Measurements from ENCODE around the gene SERTAD3. TPM values are rescaled to one million over a fixed set of nuclear protein-coding genes. Genes with fewer than 3 reads are reported as not detected.
A peak's percentile ranks its signal among the peaks of the same experiment; 100 is the strongest.

Gene SERTAD3
- total RNA-seq, 4 donors from 2014 or later: 20.5 to 26.5 (median 25.0) TPM

DNA sequence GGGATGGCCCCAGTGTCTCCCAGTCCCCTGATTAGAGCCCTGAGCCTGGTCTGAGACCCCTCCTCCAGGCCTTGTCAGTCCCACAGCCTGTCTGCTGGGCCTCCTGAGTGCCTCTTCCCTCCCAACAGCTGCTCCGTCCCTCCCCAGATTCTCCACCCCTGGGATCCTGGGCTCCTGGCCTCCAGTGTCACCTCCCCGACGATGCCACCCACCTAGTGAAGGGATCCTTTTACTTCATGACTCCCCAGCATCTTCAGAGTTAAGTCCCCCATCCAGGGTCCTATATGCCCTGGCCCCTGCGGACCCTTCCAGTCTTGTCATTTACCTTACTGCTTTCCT is 26.5 kb downstream of the SERTAD3 start:
- TF ChIP-seq, protein P1, sequence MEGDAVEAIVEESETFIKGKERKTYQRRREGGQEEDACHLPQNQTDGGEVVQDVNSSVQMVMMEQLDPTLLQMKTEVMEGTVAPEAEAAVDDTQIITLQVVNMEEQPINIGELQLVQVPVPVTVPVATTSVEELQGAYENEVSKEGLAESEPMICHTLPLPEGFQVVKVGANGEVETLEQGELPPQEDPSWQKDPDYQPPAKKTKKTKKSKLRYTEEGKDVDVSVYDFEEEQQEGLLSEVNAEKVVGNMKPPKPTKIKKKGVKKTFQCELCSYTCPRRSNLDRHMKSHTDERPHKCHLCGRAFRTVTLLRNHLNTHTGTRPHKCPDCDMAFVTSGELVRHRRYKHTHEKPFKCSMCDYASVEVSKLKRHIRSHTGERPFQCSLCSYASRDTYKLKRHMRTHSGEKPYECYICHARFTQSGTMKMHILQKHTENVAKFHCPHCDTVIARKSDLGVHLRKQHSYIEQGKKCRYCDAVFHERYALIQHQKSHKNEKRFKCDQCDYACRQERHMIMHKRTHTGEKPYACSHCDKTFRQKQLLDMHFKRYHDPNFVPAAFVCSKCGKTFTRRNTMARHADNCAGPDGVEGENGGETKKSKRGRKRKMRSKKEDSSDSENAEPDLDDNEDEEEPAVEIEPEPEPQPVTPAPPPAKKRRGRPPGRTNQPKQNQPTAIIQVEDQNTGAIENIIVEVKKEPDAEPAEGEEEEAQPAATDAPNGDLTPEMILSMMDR (IDR thresholded peaks at IDR 0.05): no peak
- no peak for TF ChIP-seq POLR2A (IDR thresholded peaks at IDR 0.05)
- DNase-seq (ENCODE audit: low spot score in 2 of 2): no peak
- intact Hi-C loops (cut with DNase I; ENCODE audit: low total_unique reads): no loop called here
- WGBS, 2 donors: 78 to 82% methylated on average over 4 of the region's 4 CpGs
- no peak overlapping the region for H3K4me3 ChIP-seq (ENCODE audit: low read depth, poor library complexity, severe bottlenecking)

DNA sequence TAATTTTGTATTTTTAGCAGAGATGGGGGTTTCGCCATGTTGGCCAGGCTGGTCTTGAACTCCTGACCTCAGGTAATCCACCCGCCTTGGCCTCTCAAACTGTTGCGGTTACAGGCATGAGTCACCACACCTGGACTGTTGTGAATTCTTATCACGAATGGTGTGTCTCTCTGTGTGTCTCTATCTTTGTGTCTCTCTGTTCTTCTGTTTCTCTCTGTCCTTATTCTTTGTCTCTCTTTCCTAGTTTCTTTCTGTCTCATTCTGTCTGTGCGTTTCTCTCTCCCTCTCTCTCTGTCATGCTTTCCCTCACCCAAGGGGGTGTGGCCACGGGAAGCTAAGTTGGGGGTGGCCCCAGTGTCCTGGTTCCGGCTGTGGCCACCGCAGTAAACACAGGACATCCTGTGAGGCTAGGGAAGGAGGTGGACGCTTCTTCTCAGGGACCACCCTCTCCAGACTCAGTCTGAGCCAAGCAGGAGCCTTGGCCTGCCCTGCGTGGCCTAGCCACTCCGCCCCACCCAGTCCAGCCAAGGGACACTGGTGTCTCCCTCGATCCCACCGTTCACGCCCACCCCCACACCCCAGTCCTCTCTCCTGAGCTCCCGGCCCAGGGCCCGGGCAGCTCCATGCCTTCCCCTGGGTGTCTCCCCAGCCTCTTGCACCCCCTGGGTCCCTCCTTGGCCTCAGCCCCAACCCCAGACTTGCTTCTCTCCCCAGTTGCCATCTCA is 27.1 kb downstream of the SERTAD3 start:
- TF ChIP-seq POLR2A (IDR thresholded peaks at IDR 0.05): no peak
- TF ChIP-seq, protein P1 (IDR thresholded peaks at IDR 0.05): no peak
- WGBS, 2 donors: 41 to 50% methylated on average over 12 to 16 of the region's 16 CpGs
- intact Hi-C loops (cut with DNase I; ENCODE audit: low total_unique reads): no loop called here
- peak in 1 of 2 donors; percentile 93 for DNase-seq (ENCODE audit: low spot score in 2 of 2)
- no peak overlapping the region for H3K4me3 ChIP-seq (ENCODE audit: low read depth, poor library complexity, severe bottlenecking)

DNA sequence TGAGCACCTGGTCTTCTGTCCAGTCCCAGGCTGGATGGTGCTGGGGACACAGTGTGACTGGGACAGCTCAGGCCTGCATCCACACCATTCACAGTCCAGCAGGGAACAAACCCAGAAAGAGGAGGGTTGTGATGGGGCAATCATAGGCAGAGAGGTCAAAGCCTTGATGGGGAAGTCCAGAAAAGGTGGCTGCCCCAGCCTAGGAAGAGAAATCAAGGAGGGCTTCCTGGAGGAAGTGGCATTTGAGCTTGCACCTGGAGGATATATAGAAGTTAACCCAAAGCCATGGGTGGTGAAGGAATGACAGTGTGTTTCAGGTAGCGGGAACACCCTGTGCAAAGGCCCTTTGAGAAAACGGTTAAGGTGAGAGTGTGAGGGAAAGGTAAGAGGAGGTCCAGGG is 28.4 kb downstream of the SERTAD3 start:
- intact Hi-C loops (cut with DNase I; ENCODE audit: low total_unique reads): no loop called here
- no peak for DNase-seq (ENCODE audit: low spot score in 2 of 2)
- WGBS, 2 donors: 94 to 98% methylated on average over 2 of the region's 2 CpGs
- TF ChIP-seq POLR2A (IDR thresholded peaks at IDR 0.05): no peak
- TF ChIP-seq, protein P1 (IDR thresholded peaks at IDR 0.05): no peak
- no peak overlapping the region for H3K4me3 ChIP-seq (ENCODE audit: low read depth, poor library complexity, severe bottlenecking)

DNA sequence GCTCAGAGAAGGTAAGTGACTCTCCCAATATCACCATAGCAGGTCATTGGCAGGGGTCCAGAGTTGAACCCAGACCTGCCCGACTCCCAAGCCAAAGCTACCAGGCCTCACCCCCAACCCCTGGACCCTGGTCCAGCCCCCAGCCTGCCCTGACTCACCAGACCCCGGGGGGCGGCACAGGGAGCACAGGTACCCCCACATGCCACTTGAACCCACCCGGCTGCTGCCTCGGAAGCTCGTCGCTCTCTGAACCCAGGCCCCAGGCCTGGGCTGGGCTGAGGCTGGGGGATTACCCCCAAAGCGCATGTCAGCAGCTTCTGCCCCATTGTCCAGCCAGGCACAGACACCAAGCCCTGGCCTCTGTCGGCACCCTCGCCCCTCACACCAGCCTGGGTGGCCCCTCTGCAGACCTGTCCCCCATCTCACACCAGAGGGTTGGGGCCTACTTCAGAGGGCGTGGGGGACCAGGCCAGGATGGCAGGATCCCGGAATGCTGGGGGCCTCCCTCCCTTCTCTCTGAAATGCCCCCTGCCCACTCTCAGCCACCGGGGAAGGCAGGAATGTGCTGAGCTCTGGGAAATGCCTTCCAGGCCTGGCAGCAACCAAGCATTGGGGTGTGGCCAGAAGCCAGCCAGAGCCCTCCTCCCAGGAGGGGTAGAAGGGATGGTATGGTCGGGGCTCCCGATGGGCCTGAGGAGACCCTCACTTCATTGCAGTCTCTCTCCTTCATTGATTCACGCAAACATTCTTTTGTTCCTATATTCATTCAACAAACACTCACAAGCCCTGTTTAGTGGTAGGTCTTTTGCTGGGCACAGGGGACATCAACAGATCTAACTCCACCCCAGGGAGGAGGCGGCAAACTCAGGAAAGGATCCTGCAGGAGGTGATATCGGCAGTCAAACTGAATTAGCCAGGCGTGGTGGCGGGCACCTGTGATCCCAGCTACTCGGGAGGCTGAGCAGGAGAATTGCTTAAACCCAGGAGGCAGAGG is 29.3 kb downstream of the SERTAD3 start:
- no peak overlapping the region for H3K4me3 ChIP-seq (ENCODE audit: low read depth, poor library complexity, severe bottlenecking)
- intact Hi-C loops (cut with DNase I; ENCODE audit: low total_unique reads): no loop called here
- 59 to 68% methylated on average over 16 to 17 of the region's 21 CpGs for WGBS, 2 donors
- no peak for TF ChIP-seq POLR2A (IDR thresholded peaks at IDR 0.05)
- TF ChIP-seq, protein P1 (IDR thresholded peaks at IDR 0.05): no peak
- DNase-seq (ENCODE audit: low spot score in 2 of 2): no peak

DNA sequence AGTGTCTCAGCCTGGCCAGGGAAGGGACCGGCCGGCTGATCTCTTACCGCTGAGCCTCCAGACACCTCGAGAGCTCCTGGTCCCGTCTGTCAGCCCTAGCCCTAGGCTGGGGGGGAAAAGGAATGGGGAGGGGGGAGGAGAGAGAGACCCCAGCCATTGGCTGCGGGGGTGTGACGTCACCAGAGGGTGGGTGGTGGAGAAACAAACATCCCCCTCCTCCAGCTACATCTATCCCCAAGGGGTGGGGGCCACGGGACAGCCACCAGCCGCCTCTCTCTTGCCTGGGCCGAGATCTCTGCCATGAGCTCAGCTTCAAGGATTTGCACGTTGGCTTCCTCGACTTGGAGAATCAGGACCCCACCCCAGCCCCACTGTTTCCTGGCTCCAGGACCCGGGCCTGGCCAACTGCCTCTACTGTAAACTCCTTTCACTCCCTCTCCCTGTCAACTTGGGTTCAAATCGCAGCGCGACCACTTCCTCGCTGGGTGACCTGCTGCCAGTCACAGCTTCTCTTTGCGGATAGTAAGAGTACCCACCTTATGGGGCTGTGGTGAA is 30.8 kb downstream of the SERTAD3 start, which contains the start of gene PRX:
PRX (minus strand) TSS at position 88 of the 555 bp plus-strand sequence. CDS start 5,446 bp downstream, outside the sequence.
- H3K4me3 ChIP-seq (ENCODE audit: low read depth, poor library complexity, severe bottlenecking): no peak within 1 kb of the TSS
- intact Hi-C loops (cut with DNase I; ENCODE audit: low total_unique reads): no loop called here
- TF ChIP-seq, protein P1 (IDR thresholded peaks at IDR 0.05): no peak
- no peak for TF ChIP-seq POLR2A (IDR thresholded peaks at IDR 0.05)
- WGBS, 2 donors: 44 to 51% methylated on average over 17 to 18 of the region's 18 CpGs
- no peak for DNase-seq (ENCODE audit: low spot score in 2 of 2)

Data from lower leg skin (tissue), 4 donors.